Retina (tissue), 1 donor: ENCODE measurements around the gene JAZF1.

Experiments used
- DNase-seq: peaks from one replicate; pipeline ENCODE4 v3.0.0-alpha.2; 2016

The JAZF1 gene

DNA sequence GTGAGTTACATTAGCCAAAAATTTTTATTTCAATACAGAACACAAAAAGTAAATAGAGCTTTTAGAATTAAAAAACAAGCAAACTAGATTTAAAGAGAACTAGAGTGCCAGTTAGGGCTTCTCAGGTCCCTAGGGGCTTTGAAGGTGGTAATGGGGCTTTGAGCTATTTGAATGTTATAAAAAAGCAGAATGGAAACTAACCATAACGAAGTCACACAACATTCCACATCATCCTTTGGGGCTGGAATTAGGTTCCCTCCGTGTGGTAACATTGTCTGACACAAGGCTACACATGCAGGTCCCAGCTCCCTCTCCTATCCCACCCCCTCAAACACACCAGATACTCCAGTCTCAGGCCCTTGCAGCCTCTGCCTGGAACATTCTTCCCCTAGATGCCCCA lies 15.3 kb downstream of the JAZF1 start:
- DNase-seq = no peak

DNA sequence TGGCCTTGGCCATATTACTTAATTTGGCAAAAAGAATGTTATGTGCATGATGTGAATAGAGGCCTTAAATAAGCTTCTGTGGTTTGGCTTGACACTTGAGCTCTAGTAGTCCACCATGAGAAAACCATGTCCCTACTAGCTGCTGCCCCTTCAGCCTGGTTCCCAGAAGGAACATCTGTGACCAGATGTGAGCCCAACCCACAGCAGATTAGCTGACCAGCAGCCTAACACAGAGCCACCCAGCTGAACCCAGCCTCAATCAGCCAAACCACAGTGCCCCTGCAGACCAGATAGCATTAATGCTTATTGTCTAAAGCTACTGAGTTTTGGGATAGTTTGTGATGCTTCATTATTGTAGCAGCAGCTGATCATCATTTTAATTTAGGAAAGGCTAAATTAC lies 16.6 kb downstream of the JAZF1 start:
- DNase-seq = no peak

DNA sequence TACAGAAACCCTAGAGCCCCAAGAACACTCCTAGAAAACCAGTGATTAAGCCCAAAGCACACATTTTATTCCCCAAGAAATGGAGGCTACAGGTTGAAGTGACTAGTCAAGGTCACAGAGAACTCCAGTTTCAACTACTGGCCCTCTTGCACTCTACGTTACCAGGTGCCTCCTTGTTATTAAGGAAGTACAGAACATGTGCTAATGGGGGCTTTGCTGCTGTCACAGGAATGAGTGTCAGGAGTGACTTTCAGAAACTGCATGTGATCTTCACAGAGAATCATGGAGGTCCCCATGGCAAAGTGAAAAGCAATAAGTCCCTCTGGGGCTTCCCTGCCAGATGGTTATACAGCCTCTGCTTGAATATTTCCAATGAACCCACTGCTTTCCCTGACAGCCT lies 19.3 kb downstream of the JAZF1 start:
- no peak for DNase-seq

DNA sequence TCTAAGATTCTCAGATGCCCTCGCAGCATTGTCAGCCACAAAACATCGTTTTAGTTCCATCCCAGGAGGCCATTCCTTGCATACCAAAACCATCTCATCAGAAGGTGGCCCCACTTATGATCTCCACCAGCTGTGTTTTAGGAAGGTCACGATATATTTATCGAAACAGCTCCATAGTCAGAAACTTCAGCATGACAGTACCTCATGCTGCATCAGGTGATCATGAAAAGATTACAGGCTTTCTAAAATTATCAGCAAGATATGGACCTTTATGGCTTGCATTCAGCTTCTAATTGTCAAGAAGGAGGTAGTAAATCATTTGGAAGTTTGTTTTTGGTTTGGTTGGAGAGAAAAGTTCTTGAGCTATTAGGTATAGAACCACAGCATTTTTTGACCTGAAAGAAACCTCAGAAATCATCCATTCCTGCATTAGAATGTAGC lies 20.0 kb downstream of the JAZF1 start:
- no peak for DNase-seq

DNA sequence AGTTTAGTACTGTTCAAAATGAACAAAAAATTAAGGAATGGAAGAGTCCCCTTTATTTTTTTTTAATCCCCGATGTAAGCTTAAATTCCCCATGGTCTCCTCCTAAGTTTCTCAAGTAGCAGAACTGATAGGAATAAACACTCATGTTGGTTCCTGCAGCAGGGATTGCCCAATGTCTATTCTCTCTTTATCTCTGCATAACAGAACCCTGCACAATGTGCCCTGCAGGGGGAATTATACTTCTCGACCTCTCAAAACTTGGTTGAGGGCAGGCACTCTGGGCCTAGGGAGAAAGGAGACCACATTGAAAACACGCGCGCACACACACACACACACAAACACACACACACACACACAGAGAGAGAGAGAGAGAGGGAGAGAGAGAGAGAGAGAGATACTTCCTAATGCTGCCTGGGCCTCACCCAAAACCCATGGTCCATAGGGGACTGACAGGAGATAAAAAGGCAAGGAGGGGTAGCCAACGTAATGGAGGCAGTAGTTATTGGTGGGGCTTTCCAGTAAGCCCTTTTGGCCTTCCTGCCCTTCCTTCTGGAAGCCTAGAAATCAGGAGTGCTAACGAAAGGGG lies 22.7 kb downstream of the JAZF1 start:
- DNase-seq = no peak

DNA sequence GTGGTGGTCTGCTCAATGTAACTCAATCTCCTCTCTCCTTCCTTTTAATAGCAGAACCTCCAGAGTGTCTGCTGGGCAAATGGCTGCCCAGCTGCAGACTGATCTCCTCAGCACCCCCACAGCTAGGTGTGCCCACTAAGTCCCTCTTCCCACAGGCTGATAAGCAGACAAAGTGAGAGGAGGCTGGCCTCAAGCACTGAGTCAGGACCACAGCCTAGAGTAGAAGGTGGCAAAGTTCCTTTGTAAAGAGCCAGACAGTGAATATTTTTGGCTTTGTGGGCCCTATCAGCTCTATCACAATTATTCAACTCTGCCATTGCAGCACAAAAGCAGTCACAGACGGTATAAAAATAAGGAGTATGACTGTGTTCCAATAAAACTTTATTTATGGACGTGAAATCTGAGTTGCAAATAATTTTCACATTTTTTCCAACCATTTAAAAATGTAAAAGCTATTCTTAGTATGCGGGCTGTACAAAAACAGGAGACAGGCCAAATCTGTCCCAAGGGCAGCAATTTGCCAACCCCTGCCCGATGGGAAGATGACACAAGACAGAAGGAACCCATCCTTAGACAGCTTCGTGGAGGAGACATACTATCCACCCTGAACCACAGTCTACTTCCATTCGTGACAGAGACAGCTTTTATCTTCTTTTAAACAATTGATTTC lies 23.4 kb downstream of the JAZF1 start:
- DNase-seq = no peak

DNA sequence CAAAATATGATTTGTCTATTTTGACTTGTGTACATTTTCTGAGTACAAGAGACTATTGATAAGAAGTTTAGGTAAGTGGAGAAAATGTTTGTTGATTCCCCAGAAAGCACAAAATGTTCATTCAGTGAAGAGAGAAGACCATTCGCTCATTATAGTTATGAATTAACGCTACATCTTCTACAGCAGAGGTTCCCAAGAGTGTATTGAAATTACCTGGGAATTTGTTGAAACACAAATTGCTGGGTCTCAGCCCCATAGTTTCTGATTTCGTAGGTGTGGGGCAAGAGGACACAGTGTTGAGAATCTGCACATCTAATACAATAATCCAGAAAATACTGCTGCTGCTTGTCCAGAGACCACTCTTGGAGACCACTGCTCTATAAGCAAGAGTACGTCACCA lies 24.2 kb downstream of the JAZF1 start:
- no peak for DNase-seq

DNA sequence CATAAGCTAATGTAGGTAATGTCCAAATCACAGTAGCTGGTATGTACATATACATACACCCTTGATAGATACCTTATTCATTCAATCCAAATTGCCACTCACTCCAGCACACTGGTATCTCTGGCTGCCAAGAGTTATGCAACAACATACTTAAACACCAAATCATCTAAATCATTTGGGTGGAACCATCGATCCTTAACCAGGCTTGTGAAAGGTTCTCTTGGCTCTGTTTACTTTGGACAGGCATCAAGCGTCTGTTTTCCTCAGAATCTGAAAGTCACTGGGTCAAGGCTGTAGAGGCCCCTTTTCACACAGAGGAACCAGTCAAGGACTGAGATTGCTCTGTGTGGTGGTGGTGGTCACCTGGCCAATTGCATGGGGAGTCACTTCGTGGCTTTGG lies 24.6 kb downstream of the JAZF1 start:
- DNase-seq = no peak

DNA sequence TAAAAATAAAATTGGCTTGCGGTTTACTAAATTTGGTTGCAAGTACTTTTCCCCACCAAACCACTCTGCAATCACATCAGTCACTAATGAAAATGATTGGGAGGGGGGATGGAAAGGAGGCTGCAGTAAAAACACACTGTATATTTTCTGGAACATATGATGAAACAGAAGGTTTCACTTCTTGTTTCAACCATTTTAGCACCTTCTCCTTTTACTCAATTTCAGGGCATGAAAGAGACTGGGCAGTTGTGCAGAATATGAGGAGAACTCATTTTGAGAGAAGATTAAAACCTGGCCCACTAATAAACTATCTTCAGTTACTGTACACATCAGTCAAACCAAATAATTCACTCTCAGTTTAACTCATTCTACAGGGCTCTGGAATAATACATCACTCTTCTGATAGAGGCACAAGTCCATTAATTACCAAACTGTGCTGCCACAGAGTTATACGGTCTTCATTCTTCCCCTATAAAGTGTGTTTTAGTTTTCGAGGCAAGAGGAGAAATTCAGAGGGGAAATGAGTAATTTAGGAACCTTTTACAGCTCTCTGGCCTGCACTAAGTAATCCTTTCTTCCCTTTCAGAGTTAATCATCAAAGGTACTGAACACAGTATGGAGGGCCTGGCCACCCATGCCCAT lies 25.5 kb downstream of the JAZF1 start:
- no peak for DNase-seq

DNA sequence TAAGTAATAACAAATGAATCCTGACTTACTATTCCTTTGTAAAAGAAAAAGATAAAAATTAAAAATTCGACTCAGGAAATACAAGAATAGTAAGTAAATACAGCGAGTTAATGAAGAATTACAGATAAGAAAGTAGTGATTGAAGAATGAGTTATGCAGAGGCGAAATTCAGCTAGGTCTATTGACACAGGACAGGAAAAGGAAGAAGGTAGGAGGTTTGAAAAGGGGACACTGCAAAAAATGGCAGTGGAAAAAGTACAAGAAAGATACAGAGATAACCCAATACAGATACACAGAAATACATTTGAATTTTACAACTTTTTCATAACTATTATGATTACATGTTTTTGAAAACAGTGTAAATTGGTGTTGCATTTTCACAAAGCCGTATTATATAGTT lies 28.0 kb downstream of the JAZF1 start:
- DNase-seq = no peak

DNA sequence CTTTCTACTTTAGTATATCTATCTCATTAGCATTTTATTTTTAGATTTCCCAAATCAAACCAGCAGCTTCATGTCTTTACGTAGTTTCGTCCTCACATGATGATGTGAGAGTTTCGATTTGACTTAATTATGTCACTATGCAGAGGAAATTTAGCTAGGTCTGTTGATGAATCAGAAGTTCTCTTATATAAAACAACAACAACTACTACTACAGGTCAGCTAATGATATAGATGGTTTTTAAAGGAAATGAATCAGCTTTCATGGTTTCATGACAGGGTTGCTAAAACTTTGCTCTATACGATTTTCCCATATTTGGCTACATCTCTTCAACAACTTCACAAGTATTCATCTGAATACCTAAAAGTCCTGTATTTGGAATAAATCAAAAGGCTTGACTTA lies 28.6 kb downstream of the JAZF1 start:
- DNase-seq = no peak

DNA sequence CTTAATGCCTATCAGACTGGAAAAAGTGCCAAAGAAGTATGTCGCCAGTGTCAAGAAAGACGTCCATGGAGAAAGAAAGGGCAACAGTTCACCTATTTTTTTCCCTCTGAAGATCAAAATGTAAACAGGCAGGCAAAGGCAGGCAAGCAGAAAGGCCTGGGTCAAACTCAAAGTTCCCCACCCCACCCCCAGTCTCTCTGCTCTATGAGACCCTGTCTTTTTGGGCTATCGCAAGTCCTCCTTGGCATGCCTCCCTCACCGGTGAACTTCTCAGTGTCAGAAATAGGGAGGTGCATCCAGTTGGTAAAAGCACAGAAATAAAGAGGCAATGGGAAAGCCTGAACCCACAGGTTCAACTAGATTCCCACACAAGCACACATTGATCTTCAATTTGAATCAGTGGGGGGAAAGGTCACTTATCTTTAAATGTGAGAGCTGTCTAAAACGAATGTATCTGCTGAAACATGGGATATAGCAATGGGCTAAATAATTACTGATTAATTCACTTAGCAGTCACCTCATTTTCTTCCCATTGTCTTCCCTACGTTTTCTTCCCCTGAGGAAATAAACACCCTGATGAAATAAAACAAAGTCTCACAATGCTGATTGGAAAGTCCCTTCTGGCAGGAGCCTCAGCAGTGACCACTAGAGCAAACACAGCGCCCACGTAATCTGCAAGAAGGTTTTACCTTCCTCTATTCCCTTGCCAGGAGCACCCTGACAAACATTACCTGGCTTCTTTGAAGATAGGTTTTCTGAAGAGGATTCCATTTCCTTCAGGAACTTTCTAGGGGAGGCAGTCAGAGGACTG lies 31.1 kb downstream of the JAZF1 start:
- no peak for DNase-seq

DNA sequence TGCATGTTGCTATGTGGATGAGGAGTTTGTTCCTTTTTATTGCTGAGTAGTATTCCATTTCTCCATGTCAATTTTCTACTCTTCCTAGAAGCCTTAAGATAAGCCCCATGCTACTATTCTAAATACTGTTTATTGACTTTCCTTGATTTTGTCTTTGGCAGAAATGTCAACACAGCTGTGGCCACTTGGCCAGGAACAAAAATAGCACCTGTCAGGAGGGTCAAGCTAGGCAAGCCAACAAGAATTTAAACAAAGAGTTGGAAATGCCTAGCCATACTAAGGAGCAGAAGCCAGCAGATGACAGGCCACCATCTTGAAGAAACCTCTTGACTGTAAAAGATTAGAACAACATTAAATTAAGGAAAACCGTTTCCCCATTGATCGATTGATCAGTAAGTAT lies 34.7 kb downstream of the JAZF1 start:
- DNase-seq = no peak

DNA sequence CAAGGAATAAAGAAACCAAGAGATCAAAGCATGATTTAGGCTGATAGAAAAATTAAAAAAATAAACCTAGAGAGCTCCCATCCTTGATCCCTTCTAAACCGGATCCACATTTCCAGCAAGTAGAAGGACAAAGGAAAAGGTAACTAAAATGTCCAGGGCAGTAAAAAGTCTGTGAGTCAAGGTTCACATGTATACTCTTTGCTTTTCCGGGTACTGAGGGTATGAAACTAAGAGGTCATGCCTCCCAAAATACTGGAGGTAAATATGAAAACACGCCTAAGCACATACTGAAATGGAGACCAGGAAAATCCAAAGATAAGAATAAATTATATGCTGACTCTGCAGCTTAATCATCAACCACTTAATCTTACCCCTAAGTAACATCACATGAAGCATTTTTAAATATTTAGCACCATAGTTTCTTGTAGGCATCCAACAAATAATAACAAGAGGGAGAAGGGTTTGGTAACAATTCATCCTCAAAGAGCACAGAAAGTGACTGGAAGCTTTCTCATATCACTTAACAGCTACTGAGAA lies 35.4 kb downstream of the JAZF1 start:
- DNase-seq = no peak

DNA sequence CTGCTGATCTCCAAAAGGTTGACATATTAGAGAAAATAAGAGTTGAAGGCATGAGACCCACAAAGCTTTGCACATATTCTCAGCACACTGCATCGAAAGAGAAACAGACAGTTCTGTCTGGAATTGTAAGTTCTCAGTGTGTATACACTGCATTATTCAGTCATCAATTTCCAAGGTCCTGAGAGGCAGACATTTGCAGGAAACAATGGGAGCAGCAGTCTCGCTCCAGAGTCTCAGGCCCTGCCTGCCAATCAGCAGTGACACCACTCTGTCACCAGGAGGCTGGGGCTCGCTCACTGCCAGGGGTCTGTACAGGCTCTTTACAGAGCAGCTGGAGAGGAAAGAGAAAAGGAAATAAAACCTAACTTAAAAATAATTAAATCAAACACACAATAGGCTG lies 36.3 kb downstream of the JAZF1 start:
- DNase-seq = peak; percentile 56

DNA sequence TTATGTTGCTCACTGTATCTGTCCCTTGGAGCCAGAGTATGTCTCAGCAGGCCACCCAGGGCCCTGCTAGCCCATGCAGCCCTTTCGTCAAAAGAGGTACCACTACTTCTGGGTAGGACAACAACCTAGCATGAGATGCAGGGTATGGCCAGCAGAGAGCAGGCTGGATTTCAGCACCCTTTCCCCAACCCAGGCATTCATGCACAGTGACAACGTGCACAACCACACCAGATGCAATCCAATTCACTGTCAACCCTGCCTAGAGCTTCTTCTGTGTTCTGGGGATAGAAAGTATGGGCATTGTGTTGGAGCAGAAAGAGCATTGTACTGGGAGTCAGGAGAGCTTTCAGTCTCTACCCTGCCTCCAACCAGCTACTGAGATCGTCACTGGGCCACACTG lies 37.9 kb downstream of the JAZF1 start:
- no peak for DNase-seq

DNA sequence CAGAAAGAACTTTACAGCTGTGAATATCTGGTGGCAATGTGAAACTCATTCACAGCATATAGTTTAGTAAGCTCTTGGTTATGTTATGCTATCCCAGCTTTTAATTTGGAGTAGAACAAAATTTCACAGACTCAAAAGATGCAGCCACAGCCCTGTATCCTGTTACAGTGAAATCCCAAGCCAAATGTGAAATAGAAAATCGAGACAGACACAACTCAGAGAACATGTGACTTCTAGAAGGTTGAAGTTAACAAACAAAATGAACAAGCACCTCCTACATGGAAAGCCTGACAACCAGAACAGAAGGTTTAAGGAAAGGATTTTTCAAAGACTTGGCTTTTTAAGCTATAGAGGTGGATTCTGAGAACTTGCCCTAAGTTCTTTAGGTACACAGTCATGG lies 39.6 kb downstream of the JAZF1 start:
- no peak for DNase-seq

DNA sequence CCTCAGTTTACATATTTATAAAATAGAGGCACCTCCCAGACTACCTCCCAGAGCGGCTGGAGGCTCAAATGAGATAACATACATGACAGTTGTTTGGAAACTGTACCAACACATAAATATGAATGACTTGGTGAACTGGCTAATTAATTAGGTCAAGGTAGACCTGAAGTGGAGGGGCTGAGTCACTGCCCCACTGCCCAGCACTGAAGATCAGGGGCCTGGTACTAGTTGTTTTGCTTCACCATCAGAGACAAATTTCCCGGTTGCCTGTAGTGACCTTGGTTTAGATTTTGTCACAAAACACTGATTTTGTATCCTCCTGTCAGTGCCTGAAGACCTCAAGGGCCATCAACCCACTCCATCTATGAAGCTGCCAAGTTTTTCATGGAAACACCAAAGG lies 41.8 kb downstream of the JAZF1 start:
- DNase-seq = no peak

DNA sequence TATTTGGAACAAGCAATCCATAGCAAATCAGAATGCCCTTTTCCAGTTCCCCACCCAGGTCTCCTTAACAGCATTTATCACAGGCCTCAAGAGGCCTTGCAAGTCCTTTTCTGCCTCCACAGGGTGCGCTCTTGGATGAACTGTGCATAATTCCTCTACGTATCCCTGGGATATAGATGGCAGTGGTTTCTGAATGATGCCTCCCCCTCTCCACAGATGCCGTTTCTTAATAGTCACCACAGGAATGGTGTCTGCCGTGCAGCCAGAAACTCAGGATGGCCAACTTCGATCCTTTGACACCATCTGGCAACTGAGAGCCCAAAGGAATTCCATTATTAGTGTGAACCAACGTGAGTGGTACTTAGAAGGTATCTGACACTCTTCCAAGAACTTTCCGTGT lies 43.1 kb downstream of the JAZF1 start:
- no peak for DNase-seq

DNA sequence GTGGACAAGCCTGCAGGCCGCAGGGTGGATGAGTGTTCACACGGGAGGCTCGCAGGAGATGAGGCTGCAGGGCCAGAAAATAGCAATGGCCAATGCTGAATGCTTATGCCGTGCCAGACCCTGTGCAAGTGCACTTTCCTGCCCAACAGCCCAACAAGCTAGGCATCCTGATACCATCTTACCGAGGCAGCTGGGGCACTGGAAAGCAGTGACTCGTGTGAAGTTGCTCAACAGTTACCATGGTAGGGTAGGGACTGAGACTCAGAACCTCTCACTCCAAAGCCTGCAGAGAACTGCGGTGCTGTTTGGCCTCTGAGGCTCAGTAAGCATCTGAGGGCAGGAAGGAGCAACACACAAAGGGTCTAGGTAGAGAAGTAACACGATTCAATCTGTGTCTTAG lies 43.7 kb downstream of the JAZF1 start:
- DNase-seq = no peak

DNA sequence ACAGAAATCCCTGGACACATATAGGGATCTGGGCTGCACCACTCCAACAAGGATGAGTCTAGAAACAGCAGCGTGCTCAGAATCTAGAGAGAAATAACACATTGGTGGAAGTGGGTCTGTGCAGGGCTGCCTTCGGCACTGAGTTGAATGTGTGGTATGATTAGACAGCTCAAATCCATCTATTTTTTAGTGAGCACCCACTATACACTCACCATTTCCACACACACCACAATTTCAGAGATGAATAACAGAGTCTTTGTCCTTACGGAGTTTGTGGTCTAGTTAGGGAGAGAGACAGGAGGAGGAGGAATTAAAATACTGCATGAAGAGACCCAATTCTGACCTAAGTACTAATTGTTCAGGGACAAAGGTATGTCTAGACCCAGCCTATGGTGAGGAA lies 44.2 kb downstream of the JAZF1 start:
- DNase-seq = no peak

DNA sequence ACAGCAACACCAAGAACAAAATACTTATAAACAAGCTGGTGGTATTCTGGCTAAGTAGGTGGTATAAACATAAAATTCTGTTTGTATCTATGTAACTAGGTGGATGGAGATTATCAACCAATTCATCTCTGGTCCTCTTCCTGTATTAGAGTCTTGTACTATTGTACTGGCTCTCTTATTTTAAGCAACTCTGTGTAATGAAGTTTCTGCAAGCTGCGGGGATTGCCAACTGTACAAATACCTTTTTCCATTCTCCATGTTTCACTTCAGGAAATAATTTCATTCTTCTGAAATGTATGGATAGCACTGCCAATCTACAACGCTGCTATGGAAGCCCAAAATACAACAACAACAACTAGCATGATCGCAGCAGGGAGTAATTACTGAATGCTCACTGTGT lies 44.8 kb downstream of the JAZF1 start:
- no peak for DNase-seq

DNA sequence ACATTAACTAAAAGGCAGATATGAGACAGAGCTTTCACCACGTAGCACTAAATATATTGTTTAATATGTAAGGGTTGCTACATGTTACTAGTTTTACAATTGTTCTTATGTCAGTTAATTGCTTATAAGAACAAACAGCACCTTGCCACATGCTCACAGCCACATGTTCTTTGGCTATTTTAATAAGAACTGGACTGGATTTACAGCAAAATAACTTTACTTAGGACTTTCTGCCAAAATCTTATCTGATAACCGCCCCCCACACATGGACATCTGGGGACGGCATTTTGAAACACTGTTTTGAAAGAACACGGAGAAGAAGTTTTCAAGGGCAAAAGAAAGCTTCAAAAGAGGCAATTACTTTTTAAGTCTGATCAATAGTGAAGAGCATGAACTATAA lies 45.3 kb downstream of the JAZF1 start:
- DNase-seq = no peak

DNA sequence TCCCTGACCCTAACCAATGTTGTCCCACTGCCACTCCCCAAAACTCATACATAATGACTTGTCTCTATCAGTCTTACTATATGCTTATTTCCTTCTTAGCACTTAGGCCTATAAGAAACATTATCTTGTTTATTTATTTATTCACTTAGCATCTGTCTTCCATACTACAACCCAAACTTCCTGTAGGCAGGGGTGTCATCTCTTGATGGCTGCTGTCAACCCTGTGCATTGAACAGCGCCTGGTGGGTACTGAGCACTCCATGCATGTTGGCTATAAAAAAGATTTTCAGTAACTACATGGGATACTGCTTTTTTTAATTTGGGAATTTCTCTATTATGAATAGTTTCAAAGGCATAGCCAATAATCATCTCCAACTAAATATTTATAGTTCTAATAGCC lies 46.7 kb downstream of the JAZF1 start:
- no peak for DNase-seq
